HepG2 (cell line): Measurements from ENCODE around the gene NPB. TPM values are rescaled to one million over a fixed set of nuclear protein-coding genes. Genes with fewer than 3 reads are reported as not detected.

Experiments
- HMG20A ChIP-seq: IDR thresholded peaks from 2 replicates; pipeline ENCODE4 v1.6.1; 2016; ENCODE audit warnings: borderline replicate concordance
- POGK ChIP-seq: sonication (generic); formaldehyde crosslinking; conservative IDR thresholded peaks from 2 replicates; pipeline ENCODE4 v1.8.0; 2022; ENCODE audit warnings: mild to moderate bottlenecking, moderate library complexity, missing genetic modification reagents
- RBM39 ChIP-seq: fragments of 200-400 bp; formaldehyde crosslinking; IDR thresholded peaks from one replicate; pipeline ENCODE4 v1.6.1; 2018; ENCODE audit warnings: antibody characterized with exemption, mild to moderate bottlenecking, low read depth, low read length; ENCODE audit not compliant: poor library complexity, severe bottlenecking
- REPIN1 ChIP-seq: sonication (generic); formaldehyde crosslinking; IDR thresholded peaks from 2 replicates; pipeline ENCODE4 v1.8.0; 2022; ENCODE audit warnings: missing genetic modification reagents, low read depth, mild to moderate bottlenecking, borderline replicate concordance
- TCF7L2 ChIP-seq: IDR thresholded peaks from 2 replicates; pipeline ENCODE4 v1.6.1; 2011; ENCODE audit warnings: mild to moderate bottlenecking, low read depth, low read length, moderate library complexity
- TGIF2 ChIP-seq: IDR thresholded peaks from 2 replicates; pipeline ENCODE4 v1.6.1; 2016; ENCODE audit warnings: control low read depth, missing compliant biosample characterization
- TIGD3 ChIP-seq: sonication (generic); formaldehyde crosslinking; IDR thresholded peaks from 2 replicates; pipeline ENCODE4 v1.5.1; 2020; ENCODE audit warnings: mild to moderate bottlenecking, missing genetic modification reagents, borderline replicate concordance
- ZMYM2 ChIP-seq: sonication (generic); formaldehyde crosslinking; IDR thresholded peaks from 2 replicates; pipeline ENCODE4 v1.8.0; 2022; ENCODE audit warnings: mild to moderate bottlenecking, missing genetic modification reagents
- ZNF292 ChIP-seq: sonication (generic); formaldehyde crosslinking; IDR thresholded peaks from 2 replicates; pipeline ENCODE4 v1.8.1; 2022; ENCODE audit warnings: mild to moderate bottlenecking, low read depth, missing genetic modification reagents, borderline replicate concordance
- ZNF3 ChIP-seq: IDR thresholded peaks from 2 replicates; pipeline ENCODE4 v1.7.0; 2017; ENCODE audit warnings: inconsistent platforms
- ZNF607 ChIP-seq: sonication (generic); formaldehyde crosslinking; IDR thresholded peaks from 2 replicates; pipeline ENCODE4 v1.5.1; 2020; ENCODE audit warnings: missing genetic modification reagents, mild to moderate bottlenecking, borderline replicate concordance
- polyA plus RNA-seq, 8 experiments: library from polyadenylated mRNA; depleted of rRNA in 3 of 8; stranded (reverse) in 7 of 8; unstranded in 1 of 8; fragments of >200 nt; fragmentation: Illumina TruSeq in 4 of 8; extraction: Trizol in 4 of 8; gene quantifications; 2 replicates each; pipeline versions ENCODE4 v1.2.1 to v1.2.3, GENCODE V29; 2011 to 2016; ENCODE audit warnings: low read depth in 4 of 8, missing spikeins in 1 of 8, mixed read lengths in 1 of 8; ENCODE audit not compliant: insufficient read depth in 1 of 8
- total RNA-seq, 5 experiments: library from RNA; depleted of rRNA; stranded (reverse); fragments of >200 nt; fragmentation: Illumina TruSeq; extraction: Trizol; gene quantifications; 2 replicates each; pipeline ENCODE4 v1.2.3, GENCODE V29; 2016; ENCODE audit warnings: low read depth in 1 of 5
- TF ChIP-seq, protein P1 (sequence below): sonication (generic); formaldehyde crosslinking; IDR thresholded peaks from 2 replicates; pipeline ENCODE4 v1.4.0; 2020; ENCODE audit warnings: mild to moderate bottlenecking, missing genetic modification reagents
- TF ChIP-seq, protein P2 (sequence below): sonication (generic); formaldehyde crosslinking; IDR thresholded peaks from 2 replicates; pipeline ENCODE4 v1.9.0; 2021; ENCODE audit warnings: missing genetic modification reagents, mild to moderate bottlenecking, borderline replicate concordance
- TF ChIP-seq, protein P3 (sequence below): sonication (generic); formaldehyde crosslinking; IDR thresholded peaks from 2 replicates; pipeline ENCODE4 v1.4.0; 2020; ENCODE audit warnings: mild to moderate bottlenecking, missing genetic modification reagents
- TF ChIP-seq, protein P4 (sequence below): sonication (generic); formaldehyde crosslinking; IDR thresholded peaks from 2 replicates; pipeline ENCODE4 v1.5.1; 2020; ENCODE audit warnings: mild to moderate bottlenecking, missing genetic modification reagents
- TF ChIP-seq, protein P5 (sequence below): sonication (generic); formaldehyde crosslinking; IDR thresholded peaks from 2 replicates; pipeline ENCODE4 v1.4.0; 2020; ENCODE audit warnings: missing genetic modification reagents

NPB gene
- total and polyA plus RNA-seq, 2 of the 13 experiments (the other 11 are each of a cell fraction or from before 2014, with no cell fraction given): 0.11 to 0.93 TPM

DNA sequence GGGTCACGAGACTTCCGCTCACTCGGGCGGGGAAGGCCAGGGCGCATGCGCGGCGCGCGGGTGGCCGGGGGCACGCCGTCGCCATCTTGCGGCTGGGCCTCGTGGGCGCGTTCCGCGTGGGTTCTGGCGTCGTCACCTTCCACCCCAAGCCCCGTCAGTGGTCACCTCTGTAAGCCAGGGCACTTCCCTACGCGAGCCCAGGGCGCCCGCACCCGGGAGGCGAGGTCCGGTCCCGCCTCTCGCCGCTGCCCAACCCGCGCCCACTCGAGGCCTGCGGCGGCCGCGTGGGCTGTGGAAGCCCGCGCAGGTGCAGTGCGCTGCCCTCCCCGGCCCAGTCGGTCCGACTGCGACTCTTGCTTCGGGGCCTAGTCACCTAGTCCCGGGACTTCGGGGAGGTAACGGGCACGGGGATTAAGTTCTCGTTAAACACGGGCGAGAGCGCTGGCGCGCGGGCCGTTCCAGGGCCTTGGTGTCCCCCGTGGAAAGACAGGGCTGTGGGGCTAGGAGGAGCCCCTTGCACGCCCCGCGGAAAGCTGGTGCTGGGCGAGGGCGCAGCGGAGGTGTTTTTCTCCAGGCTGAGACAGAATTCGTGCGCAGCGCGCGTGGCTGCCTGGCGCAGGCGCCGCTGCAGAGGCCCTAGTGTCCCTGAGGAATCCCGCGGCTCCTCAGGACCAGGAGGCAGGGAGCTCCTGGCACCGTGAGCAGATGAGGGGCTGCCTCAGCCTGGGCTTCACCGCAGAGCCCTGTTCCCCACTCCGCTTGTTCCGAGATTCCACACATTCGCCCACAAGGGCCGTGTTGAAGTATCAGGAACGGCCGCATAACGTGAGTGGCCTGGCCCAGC is 30.4 kb upstream of the NPB start (continued):
- TF ChIP-seq, protein P1, sequence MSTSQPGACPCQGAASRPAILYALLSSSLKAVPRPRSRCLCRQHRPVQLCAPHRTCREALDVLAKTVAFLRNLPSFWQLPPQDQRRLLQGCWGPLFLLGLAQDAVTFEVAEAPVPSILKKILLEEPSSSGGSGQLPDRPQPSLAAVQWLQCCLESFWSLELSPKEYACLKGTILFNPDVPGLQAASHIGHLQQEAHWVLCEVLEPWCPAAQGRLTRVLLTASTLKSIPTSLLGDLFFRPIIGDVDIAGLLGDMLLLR (CRISPR knock-in tag): peak; percentile 99
- peak; percentile 96 for TF ChIP-seq ZNF607 (CRISPR knock-in tag)
- no peak for TF ChIP-seq TCF7L2
- peak; percentile 95 for TF ChIP-seq POGK
- TF ChIP-seq ZNF292 (CRISPR knock-in tag): no peak; the same call in 1 of the 2 replicates
- peak; percentile 68; the same call in 1 of the 2 replicates for TF ChIP-seq ZMYM2
- TF ChIP-seq, protein P2, sequence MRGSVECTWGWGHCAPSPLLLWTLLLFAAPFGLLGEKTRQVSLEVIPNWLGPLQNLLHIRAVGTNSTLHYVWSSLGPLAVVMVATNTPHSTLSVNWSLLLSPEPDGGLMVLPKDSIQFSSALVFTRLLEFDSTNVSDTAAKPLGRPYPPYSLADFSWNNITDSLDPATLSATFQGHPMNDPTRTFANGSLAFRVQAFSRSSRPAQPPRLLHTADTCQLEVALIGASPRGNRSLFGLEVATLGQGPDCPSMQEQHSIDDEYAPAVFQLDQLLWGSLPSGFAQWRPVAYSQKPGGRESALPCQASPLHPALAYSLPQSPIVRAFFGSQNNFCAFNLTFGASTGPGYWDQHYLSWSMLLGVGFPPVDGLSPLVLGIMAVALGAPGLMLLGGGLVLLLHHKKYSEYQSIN: peak; percentile 80; the same call in 1 of the 2 replicates
- TF ChIP-seq, protein P3, sequence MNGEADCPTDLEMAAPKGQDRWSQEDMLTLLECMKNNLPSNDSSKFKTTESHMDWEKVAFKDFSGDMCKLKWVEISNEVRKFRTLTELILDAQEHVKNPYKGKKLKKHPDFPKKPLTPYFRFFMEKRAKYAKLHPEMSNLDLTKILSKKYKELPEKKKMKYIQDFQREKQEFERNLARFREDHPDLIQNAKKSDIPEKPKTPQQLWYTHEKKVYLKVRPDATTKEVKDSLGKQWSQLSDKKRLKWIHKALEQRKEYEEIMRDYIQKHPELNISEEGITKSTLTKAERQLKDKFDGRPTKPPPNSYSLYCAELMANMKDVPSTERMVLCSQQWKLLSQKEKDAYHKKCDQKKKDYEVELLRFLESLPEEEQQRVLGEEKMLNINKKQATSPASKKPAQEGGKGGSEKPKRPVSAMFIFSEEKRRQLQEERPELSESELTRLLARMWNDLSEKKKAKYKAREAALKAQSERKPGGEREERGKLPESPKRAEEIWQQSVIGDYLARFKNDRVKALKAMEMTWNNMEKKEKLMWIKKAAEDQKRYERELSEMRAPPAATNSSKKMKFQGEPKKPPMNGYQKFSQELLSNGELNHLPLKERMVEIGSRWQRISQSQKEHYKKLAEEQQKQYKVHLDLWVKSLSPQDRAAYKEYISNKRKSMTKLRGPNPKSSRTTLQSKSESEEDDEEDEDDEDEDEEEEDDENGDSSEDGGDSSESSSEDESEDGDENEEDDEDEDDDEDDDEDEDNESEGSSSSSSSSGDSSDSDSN (CRISPR knock-in tag): peak; percentile 76
- peak; percentile 94 for TF ChIP-seq REPIN1 (CRISPR knock-in tag)
- no peak for TF ChIP-seq ZNF3 (CRISPR knock-in tag)
- TF ChIP-seq, protein P4, sequence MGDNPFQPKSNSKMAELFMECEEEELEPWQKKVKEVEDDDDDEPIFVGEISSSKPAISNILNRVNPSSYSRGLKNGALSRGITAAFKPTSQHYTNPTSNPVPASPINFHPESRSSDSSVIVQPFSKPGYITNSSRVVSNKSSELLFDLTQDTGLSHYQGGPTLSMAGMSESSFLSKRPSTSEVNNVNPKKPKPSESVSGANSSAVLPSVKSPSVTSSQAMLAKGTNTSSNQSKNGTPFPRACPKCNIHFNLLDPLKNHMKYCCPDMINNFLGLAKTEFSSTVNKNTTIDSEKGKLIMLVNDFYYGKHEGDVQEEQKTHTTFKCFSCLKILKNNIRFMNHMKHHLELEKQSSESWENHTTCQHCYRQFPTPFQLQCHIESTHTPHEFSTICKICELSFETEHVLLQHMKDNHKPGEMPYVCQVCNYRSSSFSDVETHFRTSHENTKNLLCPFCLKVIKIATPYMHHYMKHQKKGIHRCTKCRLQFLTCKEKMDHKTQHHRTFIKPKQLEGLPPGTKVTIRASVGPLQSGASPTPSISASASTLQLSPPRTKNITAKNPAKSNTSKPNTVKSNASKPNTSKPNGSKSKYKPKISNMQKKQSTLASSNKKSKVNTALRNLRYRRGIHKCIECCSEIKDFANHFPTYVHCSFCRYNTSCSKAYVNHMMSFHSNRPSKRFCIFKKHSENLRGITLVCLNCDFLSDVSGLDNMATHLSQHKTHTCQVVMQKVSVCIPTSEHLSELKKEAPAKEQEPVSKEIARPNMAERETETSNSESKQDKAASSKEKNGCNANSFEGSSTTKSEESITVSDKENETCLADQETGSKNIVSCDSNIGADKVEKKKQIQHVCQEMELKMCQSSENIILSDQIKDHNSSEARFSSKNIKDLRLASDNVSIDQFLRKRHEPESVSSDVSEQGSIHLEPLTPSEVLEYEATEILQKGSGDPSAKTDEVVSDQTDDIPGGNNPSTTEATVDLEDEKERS (CRISPR knock-in tag): 0 out of 2 replicates have a peak, but pooled peaks have one; percentile 24
- TF ChIP-seq, protein P5, sequence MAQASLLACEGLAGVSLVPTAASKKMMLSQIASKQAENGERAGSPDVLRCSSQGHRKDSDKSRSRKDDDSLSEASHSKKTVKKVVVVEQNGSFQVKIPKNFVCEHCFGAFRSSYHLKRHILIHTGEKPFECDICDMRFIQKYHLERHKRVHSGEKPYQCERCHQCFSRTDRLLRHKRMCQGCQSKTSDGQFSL (CRISPR knock-in tag): no peak
- no peak for TF ChIP-seq HMG20A (CRISPR knock-in tag)
- peak; percentile 85 for TF ChIP-seq RBM39
- peak; percentile 92 for TF ChIP-seq TGIF2 (CRISPR knock-in tag)
- TF ChIP-seq TIGD3: no peak
